ENCODE results near the gene RAB26. TPM values are rescaled to one million over a fixed set of nuclear protein-coding genes. Genes with fewer than 3 reads are reported as not detected.
A peak's percentile ranks its signal among the peaks of the same experiment; 100 is the strongest.
"Not testable (repeated sequence)": the region's sequence is repeated elsewhere in the genome, so short reads cannot be mapped to it uniquely, and the experiment has no call there.

RAB26 gene
- total RNA-seq, 4 donors from 2014 or later: 0.40 to 1.6 (median 0.89) TPM; not detected in 1

DNA sequence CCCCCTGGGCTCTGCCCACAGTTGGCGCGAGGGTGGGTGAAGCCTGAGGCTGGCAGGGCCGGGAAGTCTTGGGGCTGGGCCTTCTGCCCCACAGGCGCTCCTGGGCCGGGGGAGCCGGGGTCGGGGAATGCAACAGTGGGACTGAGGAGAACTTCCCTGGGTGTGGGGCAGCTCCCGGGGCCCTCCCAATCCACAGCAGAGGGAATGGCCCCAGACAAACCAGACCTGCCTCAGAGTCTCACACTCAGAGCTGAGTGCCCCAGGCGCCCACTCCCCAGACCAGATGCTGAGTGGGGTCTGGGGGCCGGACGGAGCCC lies 24.1 kb upstream of the RAB26 start:
- H3K27me3 ChIP-seq; H3K4me3 ChIP-seq (replicated peaks in 1 of 3); H3K9me3 ChIP-seq; DNase-seq; intact Hi-C loops (cut with DNase I); H3K36me3 ChIP-seq: not testable (repeated sequence)
- Histone ChIP-seq H3K4me1 (peaks cover 21 to 57% of the 10 kb centered on the region in 2 donors), H3K27ac (peak overlapping the region; percentile 70 to 87 (median 82))
- WGBS, 2 donors: 32 to 100% methylated on average over 1 to 3 of the region's 11 CpGs

DNA sequence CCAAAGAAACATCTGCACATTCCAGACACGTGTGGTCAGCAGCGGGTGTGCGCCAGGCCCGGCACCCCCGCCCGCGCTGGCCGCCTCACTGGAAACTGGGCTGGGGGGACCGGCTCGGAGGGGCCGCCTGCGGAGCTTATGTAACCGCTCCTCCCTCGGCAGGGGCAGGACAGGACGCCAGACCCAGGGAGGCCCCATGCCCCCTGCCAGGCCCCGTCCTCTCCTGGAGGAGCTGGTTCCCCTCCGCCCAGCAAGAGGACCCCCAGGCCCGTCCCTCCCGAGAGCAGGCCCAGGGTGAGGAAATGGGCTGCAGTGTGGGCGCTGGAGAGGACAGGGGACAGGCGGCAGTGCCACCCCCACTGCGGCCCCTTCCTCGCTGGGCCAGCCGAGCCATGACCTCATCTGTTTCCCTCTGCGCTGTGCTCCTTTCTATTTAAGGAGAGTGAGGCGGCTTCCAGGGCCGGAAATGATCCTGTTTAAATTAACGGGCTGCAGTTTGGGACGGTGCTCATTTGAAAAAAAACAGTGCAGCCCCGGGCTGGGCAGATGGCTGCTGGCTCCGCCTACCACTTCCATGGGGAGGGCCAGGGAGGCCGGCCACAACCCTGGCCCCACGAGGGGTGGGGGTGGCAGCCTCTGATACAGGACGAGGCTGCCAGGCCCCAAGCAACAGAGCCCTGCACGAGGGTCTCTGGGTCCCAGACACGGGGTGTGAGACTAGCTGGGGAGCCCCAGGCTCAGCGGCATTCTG lies 23.6 kb upstream of the RAB26 start:
- Histone ChIP-seq H3K27ac (peak overlapping the region; percentile 70 to 87 (median 82)), H3K4me1 (peaks cover 21 to 57% of the 10 kb centered on the region in 2 donors)
- H3K9me3 ChIP-seq; intact Hi-C loops (cut with DNase I); H3K36me3 ChIP-seq; H3K27me3 ChIP-seq; H3K4me3 ChIP-seq (replicated peaks in 1 of 3): not testable (repeated sequence)
- DNase-seq: peak in 1 of 2 donors; percentile 17
- WGBS, 2 donors: 44% methylated on average over 13 to 24 of the region's 37 CpGs

DNA sequence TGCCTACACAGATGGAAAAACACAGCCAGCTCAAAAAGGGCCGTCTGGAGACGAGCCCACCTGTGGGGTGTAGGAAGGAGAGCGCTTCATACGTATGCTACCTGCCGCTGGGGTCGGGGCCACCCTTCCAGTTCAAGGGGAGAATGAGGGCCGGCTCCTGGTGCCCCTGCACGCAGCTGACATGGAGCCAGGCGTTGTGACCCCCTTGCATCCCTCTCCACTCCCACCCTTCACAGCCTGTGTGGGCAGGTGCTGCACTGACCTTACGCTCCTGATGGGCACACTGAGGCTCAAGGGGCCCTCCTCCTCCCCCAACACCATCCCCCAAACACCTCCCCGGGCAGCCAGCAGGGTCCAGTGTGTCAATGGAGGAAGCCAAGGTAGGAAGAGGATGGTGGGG lies 22.8 kb upstream of the RAB26 start:
- H3K27me3 ChIP-seq; H3K36me3 ChIP-seq; DNase-seq; H3K9me3 ChIP-seq; intact Hi-C loops (cut with DNase I); H3K4me3 ChIP-seq (replicated peaks in 1 of 3): not testable (repeated sequence)
- WGBS, 2 donors: 64 to 73% methylated on average over 3 to 8 of the region's 11 CpGs
- H3K4me1 ChIP-seq: peaks cover 21 to 57% of the 10 kb centered on the region in 2 donors
- H3K27ac ChIP-seq: peak overlapping the region in 2 of 3 donors; percentile 82 to 87

DNA sequence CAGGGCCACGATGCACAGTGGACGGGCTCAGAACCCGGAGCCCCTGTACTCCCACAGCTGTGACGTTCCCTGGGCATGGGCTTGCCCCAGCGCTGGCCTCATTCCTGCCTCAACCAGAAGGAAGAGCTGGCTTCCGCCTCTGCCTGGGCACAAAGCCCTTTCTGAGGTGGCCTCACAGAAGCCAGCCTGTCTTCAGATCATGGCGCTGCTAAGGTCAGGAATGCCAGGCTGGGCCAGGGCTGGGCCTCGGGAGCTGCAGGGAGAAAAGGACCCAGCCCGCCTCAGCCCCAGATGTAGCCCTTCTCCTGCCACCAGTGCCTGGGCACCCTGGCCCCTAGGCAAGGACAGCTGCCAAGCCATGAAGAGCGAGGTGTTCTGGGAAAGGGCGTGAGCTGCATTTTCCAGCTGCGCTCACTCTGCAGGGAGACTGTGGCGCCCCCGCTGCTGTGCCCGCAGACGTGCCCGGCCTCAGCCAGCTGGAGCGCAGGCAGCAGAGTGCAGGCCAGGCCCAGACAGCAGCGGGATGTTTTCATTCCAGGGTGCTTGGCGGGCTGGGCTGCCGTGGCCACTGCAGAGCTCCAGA lies 22.2 kb upstream of the RAB26 start:
- H3K27me3 ChIP-seq; DNase-seq; H3K9me3 ChIP-seq; intact Hi-C loops (cut with DNase I); H3K4me3 ChIP-seq (replicated peaks in 1 of 3); H3K36me3 ChIP-seq: not testable (repeated sequence)
- Histone ChIP-seq H3K4me1 (peaks cover 21 to 57% of the 10 kb centered on the region in 2 donors), H3K27ac (peak overlapping the region in 2 of 3 donors; percentile 58 to 87)
- 68 to 70% methylated on average over 10 to 17 of the region's 21 CpGs for WGBS, 2 donors

DNA sequence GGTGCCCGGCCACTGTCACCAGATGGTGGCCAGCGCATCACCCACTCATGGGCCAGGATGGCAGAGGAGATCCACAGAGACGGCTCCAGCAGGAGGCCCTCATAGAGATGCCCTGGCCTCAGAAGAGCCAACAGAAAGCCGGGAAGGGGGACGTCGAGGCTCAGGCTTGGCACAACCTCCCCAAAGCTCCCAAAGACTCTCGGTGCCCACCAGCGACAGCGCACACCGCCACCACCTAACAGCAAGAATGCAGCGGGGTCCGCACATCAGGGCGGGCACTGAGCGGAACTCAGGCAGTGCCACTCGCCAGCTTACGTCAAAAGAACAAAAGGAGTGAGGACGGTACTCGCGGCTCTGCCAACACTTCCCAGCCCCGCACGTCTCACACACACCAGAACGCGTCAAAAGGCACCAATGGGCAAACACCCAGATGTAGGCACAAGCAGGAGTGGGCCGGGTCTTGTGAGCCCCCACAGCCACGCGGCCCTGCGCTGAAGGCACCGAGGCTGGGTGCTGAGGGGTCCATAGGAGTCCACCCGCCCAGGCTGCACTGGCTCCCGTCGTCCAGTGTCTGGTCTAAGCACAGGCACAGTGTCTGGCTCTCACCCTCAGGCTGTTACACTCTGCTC lies 21.4 kb upstream of the RAB26 start:
- WGBS, 2 donors: 86 to 93% methylated on average over 6 to 25 of the region's 31 CpGs
- Histone ChIP-seq H3K4me1 (peaks cover 21 to 53% of the 10 kb centered on the region in 2 donors), H3K27ac (peak overlapping the region in 2 of 3 donors; percentile 51 to 58)
- H3K27me3 ChIP-seq; H3K9me3 ChIP-seq; H3K36me3 ChIP-seq; H3K4me3 ChIP-seq (replicated peaks in 1 of 3); DNase-seq; intact Hi-C loops (cut with DNase I): not testable (repeated sequence)

DNA sequence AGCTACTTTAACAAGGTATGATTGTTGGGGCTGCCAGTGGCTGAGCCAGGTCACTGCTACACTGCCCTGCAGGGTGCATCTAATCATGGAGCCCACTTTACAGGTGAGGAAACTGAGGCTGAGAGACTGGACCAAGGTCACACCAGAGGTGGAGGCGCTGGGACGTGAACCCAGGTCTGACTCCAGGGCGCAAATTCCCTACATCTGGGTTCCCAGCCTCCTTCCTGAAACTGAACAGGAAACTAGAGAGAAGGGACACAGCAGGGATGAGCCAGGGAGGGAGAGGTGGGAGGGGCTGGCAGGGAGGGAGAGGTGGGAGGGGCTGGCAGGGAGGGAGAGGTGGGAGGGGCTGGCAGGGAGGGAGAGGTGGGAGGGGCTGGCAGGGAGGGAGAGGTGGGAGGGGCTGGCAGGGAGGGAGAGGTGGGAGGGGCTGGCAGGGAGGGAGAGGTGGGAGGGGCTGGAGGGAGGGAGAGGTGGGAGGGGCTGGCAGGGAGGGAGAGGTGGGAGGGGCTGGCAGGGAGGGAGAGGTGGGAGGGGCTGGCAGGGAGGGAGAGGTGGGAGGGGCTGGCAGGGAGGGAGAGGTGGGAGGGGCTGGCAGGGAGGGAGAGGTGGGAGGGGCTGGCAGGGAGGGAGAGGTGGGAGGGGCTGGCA lies 20.7 kb upstream of the RAB26 start:
- H3K9me3 ChIP-seq; H3K36me3 ChIP-seq; intact Hi-C loops (cut with DNase I); H3K27me3 ChIP-seq; H3K4me3 ChIP-seq (replicated peaks in 1 of 3): not testable (repeated sequence)
- 67% methylated on average over 3 of the region's 3 CpGs; no CpG with 5 or more reads in 1 of the 2 donors for WGBS, 2 donors
- Histone ChIP-seq H3K4me1 (peaks cover 21 to 48% of the 10 kb centered on the region in 2 donors), H3K27ac (peak overlapping the region in 2 of 3 donors; percentile 28 to 58)
- DNase-seq: peak in 1 of 2 donors; percentile 46

DNA sequence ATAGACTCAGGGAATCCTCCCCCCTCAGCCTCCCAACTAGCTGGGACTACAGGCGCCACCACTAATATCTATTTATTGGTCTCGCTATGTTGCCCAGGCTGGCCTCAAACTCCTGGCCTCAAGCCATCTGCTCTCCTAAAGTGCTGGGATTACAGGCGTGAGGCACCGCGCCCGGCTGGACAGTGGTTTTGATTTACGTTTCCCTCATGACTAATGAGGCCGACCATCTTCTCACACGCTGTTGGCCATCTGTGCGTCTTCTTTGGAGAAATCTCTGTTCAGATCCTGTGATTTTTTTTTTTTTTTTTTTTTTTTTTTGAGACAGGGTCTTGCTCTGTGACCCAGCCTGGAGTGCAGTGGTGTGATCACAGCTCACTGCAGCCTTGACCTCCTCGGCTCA lies 19.2 kb upstream of the RAB26 start:
- H3K27ac ChIP-seq, DNase-seq: not testable (repeated sequence)

DNA sequence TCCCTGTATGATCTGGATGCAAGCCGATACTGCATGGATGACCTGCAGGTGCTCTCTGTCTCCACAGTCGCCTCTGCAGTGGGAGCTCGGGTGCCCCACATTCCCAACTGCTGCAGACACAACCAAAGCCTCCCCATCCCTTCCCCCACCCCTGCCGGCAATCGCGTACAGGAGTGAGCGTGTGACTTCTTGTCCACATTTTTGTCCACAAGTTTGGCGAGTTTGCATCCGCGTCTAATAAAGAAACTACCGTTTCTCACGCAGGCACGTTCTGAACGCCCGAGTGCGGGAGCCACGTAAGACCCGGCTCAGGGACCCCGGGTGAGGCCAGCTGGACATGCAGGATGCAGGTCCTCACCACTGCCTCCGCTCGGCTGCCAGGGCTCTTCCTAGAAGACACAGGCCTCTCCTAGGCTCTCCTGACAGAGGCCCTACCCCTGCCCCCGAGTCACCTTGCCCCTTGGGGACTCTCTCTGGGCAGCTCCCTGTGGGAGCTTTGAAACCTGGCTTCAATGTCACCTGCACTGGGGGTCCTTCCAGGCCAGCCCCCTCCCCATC lies 18.5 kb upstream of the RAB26 start:
- H3K4me3 ChIP-seq (replicated peaks in 1 of 3); intact Hi-C loops (cut with DNase I); DNase-seq; H3K27me3 ChIP-seq; H3K9me3 ChIP-seq; H3K27ac ChIP-seq; H3K36me3 ChIP-seq: not testable (repeated sequence)
- 87 to 88% methylated on average over 11 to 19 of the region's 22 CpGs for WGBS, 2 donors
- peaks cover 15 to 34% of the 10 kb centered on the region in 2 donors for H3K4me1 ChIP-seq

More for the DNA sequence above, 19.2 kb upstream of the RAB26 start:
- H3K4me3 ChIP-seq (replicated peaks in 1 of 3); H3K36me3 ChIP-seq; intact Hi-C loops (cut with DNase I); H3K9me3 ChIP-seq; H3K27me3 ChIP-seq: not testable (repeated sequence)
- 72 to 88% methylated on average over 9 of the region's 11 CpGs for WGBS, 2 donors
- peaks cover 21 to 41% of the 10 kb centered on the region in 2 donors for H3K4me1 ChIP-seq

DNA sequence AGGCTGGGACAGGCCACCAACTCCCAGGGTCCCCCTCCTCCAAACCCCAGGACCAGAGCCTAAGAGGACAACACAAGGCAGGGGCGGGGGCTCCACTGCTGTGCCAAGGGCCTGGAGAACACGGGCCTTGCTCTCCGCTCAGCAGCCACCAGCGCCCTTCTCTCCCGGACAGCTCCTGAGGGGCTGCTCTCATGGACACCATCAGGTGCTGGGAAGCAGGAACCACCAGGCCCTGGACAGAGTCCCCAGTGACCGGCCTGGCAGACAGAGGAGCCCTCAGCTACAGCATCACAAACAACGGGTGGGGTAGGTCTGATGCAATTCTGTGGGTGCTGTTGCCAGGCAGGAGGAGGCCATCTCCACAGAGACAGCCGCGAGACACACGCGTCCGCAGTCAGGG lies 14.6 kb upstream of the RAB26 start:
- DNase-seq; H3K27ac ChIP-seq; H3K36me3 ChIP-seq; H3K27me3 ChIP-seq; intact Hi-C loops (cut with DNase I); H3K9me3 ChIP-seq; H3K4me1 ChIP-seq; H3K4me3 ChIP-seq (replicated peaks in 1 of 3): not testable (repeated sequence)
- 100% methylated on average over 2 of the region's 12 CpGs; no CpG with 5 or more reads in 1 of the 2 donors for WGBS, 2 donors

DNA sequence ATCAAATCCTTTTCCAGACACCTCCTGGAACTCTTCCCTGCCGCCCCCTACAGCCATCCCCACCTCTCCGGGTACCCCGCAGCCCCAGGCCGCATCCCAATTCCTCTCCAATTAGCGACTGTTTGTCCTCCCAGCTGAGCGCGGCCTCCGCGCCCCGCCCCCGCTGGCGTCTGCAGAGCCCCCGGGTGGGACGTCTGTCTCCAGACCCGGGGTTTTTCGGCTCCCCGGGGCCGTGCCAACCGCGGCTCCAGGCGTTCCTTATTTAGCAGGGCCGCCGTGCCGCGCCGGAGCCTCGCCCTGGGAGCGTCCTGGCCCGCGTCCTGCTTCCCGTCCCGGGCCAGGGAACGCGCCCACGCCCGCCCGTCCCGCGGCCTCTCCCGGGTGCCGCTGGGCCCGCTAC lies 13.4 kb upstream of the RAB26 start:
- Histone ChIP-seq H3K27ac (peak overlapping the region in 1 of 3 donors; percentile 41), H3K4me3 (replicated peaks in 1 of 3) (peak overlapping the region in 2 of 3 donors; percentile 44 to 45)
- H3K36me3 ChIP-seq; DNase-seq; H3K9me3 ChIP-seq; H3K4me1 ChIP-seq; H3K27me3 ChIP-seq; intact Hi-C loops (cut with DNase I): not testable (repeated sequence)
- 0% methylated on average over 6 to 8 of the region's 42 CpGs for WGBS, 2 donors

Measured in thyroid gland (tissue), 4 donors.